Vagina (tissue), 2 donors: ENCODE results near the gene FGF19. TPM values are rescaled to one million over a fixed set of nuclear protein-coding genes. Genes with fewer than 3 reads are reported as not detected.
A peak's percentile ranks its signal among the peaks of the same experiment; 100 is the strongest.

Experiments
- DNase-seq, 2 donors: peaks; one replicate each; pipeline ENCODE4 v3.0.0-alpha.2; 2017; ENCODE audit errors: extremely low spot score in 2 of 2
- H3K27ac ChIP-seq: fragments of 200-600 bp; sonication (generic); one replicate; pipeline ENCODE4 v1.5.1; 2019
- H3K27me3 ChIP-seq: fragments of 200-600 bp; sonication (generic); one replicate; pipeline ENCODE4 v1.5.1; 2019
- H3K36me3 ChIP-seq, 2 donors: fragments of 200-600 bp; sonication (generic); one replicate each; pipeline ENCODE4 v1.5.1; 2017 to 2019
- H3K4me1 ChIP-seq: fragments of 200-600 bp; sonication (generic); one replicate; pipeline ENCODE4 v1.5.1; 2019
- H3K4me3 ChIP-seq, 2 donors: fragments of 200-600 bp; sonication (generic); 1 replicate in 1 of 2; 2 replicates in 1 of 2; pipeline ENCODE4 v1.5.1; 2016 to 2019
- H3K9me3 ChIP-seq: fragments of 200-600 bp; sonication (generic); one replicate; pipeline ENCODE4 v1.5.1; 2019
- POLR2A ChIP-seq, 2 donors: fragments of 450-650 bp; IDR thresholded peaks; one replicate each; pipeline ENCODE4 v1.6.1; 2017; ENCODE audit warnings: antibody characterized with exemption in 2 of 2, mild to moderate bottlenecking in 2 of 2, moderate library complexity in 2 of 2
- POLR2AphosphoS5 ChIP-seq, 2 donors: sonication (generic); formaldehyde crosslinking; IDR thresholded peaks; one replicate each; pipeline ENCODE4 v1.9.0; 2017; ENCODE audit warnings: antibody characterized with exemption in 2 of 2, mild to moderate bottlenecking in 2 of 2, low read depth in 1 of 2; ENCODE audit not compliant: insufficient read depth in 1 of 2
- intact Hi-C: fragments of 100-400 bp; cut with DNase I; formaldehyde crosslinking; loops from one replicate; pipeline ENCODE4 v1.15.1; 2023
- total RNA-seq: library from RNA; depleted of rRNA; stranded (reverse); fragments of >200 nt; gene quantifications from one replicate; pipeline ENCODE4 v1.2.3, GENCODE V29; 2016
- TF ChIP-seq, protein P1 (sequence below), 3 experiments: fragments of 450-650 bp in 2 of 3; fragments of 200-600 bp in 1 of 3; sonication (generic) in 1 of 3; IDR thresholded peaks; one replicate each; pipeline ENCODE4 v1.5.1; 2017 to 2019; ENCODE audit warnings: antibody characterized with exemption in 3 of 3, mild to moderate bottlenecking in 2 of 3, moderate library complexity in 2 of 3

The FGF19 gene
- total RNA-seq, 1 donor from 2014 or later, result not detected

- Histone ChIP-seq H3K4me1 (peaks cover 6% of the 10 kb centered on the region), H3K9me3 (no peaks in the 10 kb centered on the region), H3K27me3 (no peaks in the 10 kb centered on the region), H3K27ac (no peak overlapping the region), H3K4me3 (no peak overlapping the region), H3K36me3 (no peaks in the 10 kb centered on the region)
- DNase-seq, result no peak
- intact Hi-C loops, result no loop called here
- TF ChIP-seq, protein P1, sequence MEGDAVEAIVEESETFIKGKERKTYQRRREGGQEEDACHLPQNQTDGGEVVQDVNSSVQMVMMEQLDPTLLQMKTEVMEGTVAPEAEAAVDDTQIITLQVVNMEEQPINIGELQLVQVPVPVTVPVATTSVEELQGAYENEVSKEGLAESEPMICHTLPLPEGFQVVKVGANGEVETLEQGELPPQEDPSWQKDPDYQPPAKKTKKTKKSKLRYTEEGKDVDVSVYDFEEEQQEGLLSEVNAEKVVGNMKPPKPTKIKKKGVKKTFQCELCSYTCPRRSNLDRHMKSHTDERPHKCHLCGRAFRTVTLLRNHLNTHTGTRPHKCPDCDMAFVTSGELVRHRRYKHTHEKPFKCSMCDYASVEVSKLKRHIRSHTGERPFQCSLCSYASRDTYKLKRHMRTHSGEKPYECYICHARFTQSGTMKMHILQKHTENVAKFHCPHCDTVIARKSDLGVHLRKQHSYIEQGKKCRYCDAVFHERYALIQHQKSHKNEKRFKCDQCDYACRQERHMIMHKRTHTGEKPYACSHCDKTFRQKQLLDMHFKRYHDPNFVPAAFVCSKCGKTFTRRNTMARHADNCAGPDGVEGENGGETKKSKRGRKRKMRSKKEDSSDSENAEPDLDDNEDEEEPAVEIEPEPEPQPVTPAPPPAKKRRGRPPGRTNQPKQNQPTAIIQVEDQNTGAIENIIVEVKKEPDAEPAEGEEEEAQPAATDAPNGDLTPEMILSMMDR (IDR thresholded peaks at IDR 0.05), result no peak
Measured at GRCh38 chr11:69680688-69681087, 23.1 kb downstream of the FGF19 start.

GRCh38 chr11:69677749-69678148 is 26.1 kb downstream of the FGF19 start:
- DNase-seq, result no peak
- intact Hi-C loops, result no loop called here
- Histone ChIP-seq H3K27me3 (no peaks in the 10 kb centered on the region), H3K36me3 (no peaks in the 10 kb centered on the region), H3K4me3 (no peak overlapping the region), H3K9me3 (no peaks in the 10 kb centered on the region), H3K27ac (no peak overlapping the region), H3K4me1 (peaks cover 19% of the 10 kb centered on the region)
- TF ChIP-seq POLR2A (IDR thresholded peaks at IDR 0.05), result no peak
- no peak for TF ChIP-seq POLR2AphosphoS5 (IDR thresholded peaks at IDR 0.05; ENCODE audit: insufficient read depth in 1 of 2, low read depth in 1 of 2)
- TF ChIP-seq, protein P1 (IDR thresholded peaks at IDR 0.05), result no peak

- Histone ChIP-seq H3K4me3 (peak within 1 kb of the TSS; percentile 60 to 67), H3K27ac (peak within 1 kb of the TSS; percentile 49), H3K4me1 (peaks cover 20% of the 10 kb centered on the region), H3K36me3 (no peaks in the 10 kb centered on the region), H3K27me3 (no peaks in the 10 kb centered on the region), H3K9me3 (no peaks in the 10 kb centered on the region)
- TF ChIP-seq, protein P1 (IDR thresholded peaks at IDR 0.05), result no peak
- TF ChIP-seq POLR2A (IDR thresholded peaks at IDR 0.05) (peak in 1 of 2 donors; percentile 36), POLR2AphosphoS5 (IDR thresholded peaks at IDR 0.05; ENCODE audit: insufficient read depth in 1 of 2, low read depth in 1 of 2) (peak; percentile 94 to 97)
- peak in 1 of 2 donors; percentile 90 for DNase-seq
- intact Hi-C loops, result no loop called here
Measured at GRCh38 chr11:69674886-69675714, 28.7 kb downstream of the FGF19 start, which contains the start of gene LTO1. Gene LTO1, minus strand, starts transcription at chr11:69675353. Its CDS starts 114 bp downstream, at chr11:69675239.

GRCh38 chr11:69674267-69674885 is 29.4 kb downstream of the FGF19 start:
- H3K9me3 ChIP-seq, result no peaks in the 10 kb centered on the region
- H3K27ac ChIP-seq, result peak overlapping the region; percentile 49
- DNase-seq, result no peak
- H3K4me3 ChIP-seq, result peak overlapping the region; percentile 60 to 67
- H3K36me3 ChIP-seq, result peaks cover 0 to 2% of the 10 kb centered on the region in 2 donors
- H3K4me1 ChIP-seq, result peaks cover 25% of the 10 kb centered on the region
- intact Hi-C loops, result no loop called here
- H3K27me3 ChIP-seq, result no peaks in the 10 kb centered on the region
- TF ChIP-seq POLR2AphosphoS5 (IDR thresholded peaks at IDR 0.05; ENCODE audit: insufficient read depth in 1 of 2, low read depth in 1 of 2), result no peak
- TF ChIP-seq, protein P1 (IDR thresholded peaks at IDR 0.05), result no peak
- no peak for TF ChIP-seq POLR2A (IDR thresholded peaks at IDR 0.05)
